B cell (primary cell): ENCODE measurements around the gene PRSS48. TPM values are rescaled to one million over a fixed set of nuclear protein-coding genes. Genes with fewer than 3 reads are reported as not detected.

ENCODE experiments used
- ATAC-seq: fragments of 200-7000 bp; cut with Tn5 transposase; one replicate; pipeline ENCODE4 v1.10.0; 2021; ENCODE audit warnings: low read depth, mild to moderate bottlenecking, moderate number of reproducible peaks, moderate library complexity
- CTCF ChIA-PET: fragments of 350-600 bp; sonication (Branson Sonifier 250); formaldehyde crosslinking; loops from one replicate; lab custom pipeline; 2021; ENCODE audit warnings: antibody characterized with exemption, inconsistent platforms; lab: Charles Lee
- POLR2A ChIA-PET: fragments of 350-600 bp; sonication (Branson Sonifier 250); formaldehyde crosslinking; loops from one replicate; lab custom pipeline; 2021; ENCODE audit warnings: antibody characterized with exemption; lab: Charles Lee
- DNase-seq: peaks from one replicate; pipeline ENCODE4 v3.0.0; 2013
- H2AFZ ChIP-seq: 2 replicates; pipeline ENCODE4 v1.6.1; 2012; ENCODE audit warnings: mild to moderate bottlenecking, low read depth, low read length; ENCODE audit not compliant: insufficient read depth, poor library complexity, severe bottlenecking
- H3K27ac ChIP-seq, 2 donors: 1 replicate in 1 of 2; 2 replicates in 1 of 2; pipeline ENCODE4 v1.5.1; 2012 to 2013; ENCODE audit warnings: low read length in 2 of 2, mild to moderate bottlenecking in 2 of 2, moderate library complexity in 1 of 2
- H3K27me3 ChIP-seq, 4 experiments: fragments of 200-600 bp in 1 of 4; sonication (generic) in 1 of 4; replicated peaks in 1 of 4; 1 replicate in 2 of 4; 2 replicates in 2 of 4; pipeline versions ENCODE4 v1.6.1 to v1.7.0; 2013 to 2016; ENCODE audit warnings: low read length in 3 of 4, mild to moderate bottlenecking in 2 of 4, mixed read lengths in 1 of 4, moderate library complexity in 1 of 4; ENCODE audit not compliant: insufficient read depth in 4 of 4, control insufficient read depth in 3 of 4; ENCODE audit errors: control extremely low read depth in 1 of 4
- H3K36me3 ChIP-seq, 2 experiments: replicated peaks in 1 of 2; 1 replicate in 1 of 2; 2 replicates in 1 of 2; pipeline versions ENCODE4 v1.6.1 to v1.7.1; 2013; ENCODE audit warnings: low read length in 1 of 2; ENCODE audit not compliant: insufficient read depth in 2 of 2, control insufficient read depth in 1 of 2; ENCODE audit errors: control extremely low read depth in 1 of 2, extremely low read depth in 1 of 2
- H3K4me1 ChIP-seq, 2 donors: fragments of 200-600 bp in 1 of 2; sonication (generic) in 1 of 2; 1 replicate in 1 of 2; 2 replicates in 1 of 2; pipeline versions ENCODE4 v1.5.1 to v1.6.1; 2013 to 2017; ENCODE audit warnings: low read length in 2 of 2; ENCODE audit not compliant: control insufficient read depth in 2 of 2, insufficient read depth in 2 of 2
- H3K4me2 ChIP-seq: replicated peaks from 2 replicates; pipeline ENCODE3; 2012; ENCODE audit warnings: mild to moderate bottlenecking, low read depth, low read length; ENCODE audit not compliant: poor library complexity, severe bottlenecking
- H3K4me3 ChIP-seq, 5 experiments: fragments of 200-600 bp in 1 of 5; sonication (generic) in 1 of 5; 1 replicate in 3 of 5; 2 replicates in 2 of 5; pipeline versions ENCODE4 v1.5.1 to v1.7.0; 2011 to 2016; ENCODE audit warnings: low read length in 4 of 5, mild to moderate bottlenecking in 4 of 5, low read depth in 2 of 5, control low read depth in 1 of 5, moderate library complexity in 1 of 5; ENCODE audit not compliant: insufficient read depth in 1 of 5; ENCODE audit errors: control extremely low read depth in 1 of 5, extremely low read depth in 1 of 5
- H3K79me2 ChIP-seq: fragments of 200-600 bp; sonication (generic); one replicate; pipeline ENCODE4 v1.6.0; 2016; ENCODE audit warnings: low read length; ENCODE audit not compliant: control insufficient read depth, insufficient read depth
- H3K9ac ChIP-seq: fragments of 200-600 bp; sonication (generic); 2 replicates; pipeline ENCODE4 v1.6.1; 2017; ENCODE audit warnings: mild to moderate bottlenecking, low read length, moderate library complexity
- H3K9me3 ChIP-seq, 3 donors: one replicate each; pipeline versions ENCODE4 v1.6.1 to v1.7.1; 2013; ENCODE audit warnings: low read length in 2 of 3; ENCODE audit not compliant: control insufficient read depth in 2 of 3, insufficient read depth in 1 of 3; ENCODE audit errors: control extremely low read depth in 1 of 3
- H4K20me1 ChIP-seq: 2 replicates; pipeline ENCODE4 v1.6.0; 2012; ENCODE audit warnings: mild to moderate bottlenecking, low read length; ENCODE audit not compliant: insufficient read depth, control insufficient read depth, poor library complexity, severe bottlenecking
- H3K27ac Mint-ChIP-seq: one replicate; pipeline ENCODE4 v1.8.0; 2021; ENCODE audit warnings: mixed read lengths
- H3K27me3 Mint-ChIP-seq: one replicate; pipeline ENCODE4 v1.8.0; 2021; ENCODE audit warnings: mixed read lengths
- H3K4me1 Mint-ChIP-seq: one replicate; pipeline ENCODE4 v1.8.0; 2021; ENCODE audit warnings: mixed read lengths
- H3K4me3 Mint-ChIP-seq: one replicate; pipeline ENCODE4 v1.8.0; 2021; ENCODE audit warnings: mixed read lengths
- H3K9me3 Mint-ChIP-seq: one replicate; pipeline ENCODE4 v1.8.0; 2022; ENCODE audit warnings: mixed read lengths; ENCODE audit not compliant: insufficient read depth
- EZH2 ChIP-seq: IDR thresholded peaks from 2 replicates; pipeline ENCODE4 v1.6.1; 2012; ENCODE audit warnings: borderline replicate concordance, low read depth, mild to moderate bottlenecking, moderate library complexity, low read length; ENCODE audit not compliant: insufficient read depth, poor library complexity, severe bottlenecking
- WGBS: methylation state at CpG from one replicate; pipeline ENCODE4 v1.1.5; 2013; ENCODE audit warnings: missing lambda C conversion rate; ENCODE audit not compliant: insufficient coverage; 5-methylcytosine and 5-hydroxymethylcytosine counted together
- intact Hi-C: fragments of 100-400 bp; cut with micrococcal nuclease; formaldehyde crosslinking; loops from one replicate; pipeline ENCODE4 v1.10.0; 2022
- polyA plus RNA-seq: library from polyadenylated mRNA; depleted of rRNA; stranded (reverse); fragments of >200 nt; gene quantifications from 2 replicates; pipeline ENCODE4 v1.2.3, GENCODE V29; 2012
- total RNA-seq, 2 donors: library from RNA; stranded (reverse); fragments of 120-200 nt in 1 of 2; gene quantifications; 1 replicate in 1 of 2; 2 replicates in 1 of 2; pipeline versions ENCODE4 v1.2.3 to v1.2.4, GENCODE V29; 2013 to 2022
- TF ChIP-seq, protein P1 (sequence below): fragments of 200-600 bp; IDR thresholded peaks from one replicate; pipeline ENCODE4 v1.8.0; 2022; ENCODE audit warnings: antibody characterized with exemption, mild to moderate bottlenecking

Gene PRSS48
- total and polyA plus RNA-seq, 2 donors (not counting 1 experiment from before 2014, with no cell fraction given), result not detected

DNA sequence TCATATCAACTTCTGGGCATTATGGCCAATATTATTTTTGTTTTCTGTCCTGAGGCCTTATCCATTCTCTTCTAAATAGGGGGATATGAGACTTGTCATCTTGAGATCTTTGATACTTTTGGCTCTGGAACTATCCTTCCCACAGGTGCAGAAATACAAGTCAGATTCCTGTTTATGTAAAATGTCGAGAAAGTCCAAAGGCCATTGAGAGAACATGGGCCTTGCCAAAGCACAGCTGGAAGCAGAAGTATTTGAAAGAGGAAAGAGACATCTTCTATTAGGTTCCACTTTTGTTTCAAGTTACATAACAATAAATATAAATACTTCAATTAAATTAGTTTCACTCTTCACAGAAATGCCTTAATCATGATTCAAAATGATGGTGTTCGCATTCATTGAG is 20.8 kb upstream of the PRSS48 start:
- Mint-ChIP-seq H3K27me3 (no peaks in the 10 kb centered on the region), H3K9me3 (no peaks in the 10 kb centered on the region), H3K27ac (no peak overlapping the region), H3K4me1 (no peaks in the 10 kb centered on the region), H3K4me3 (no peak overlapping the region)
- Histone ChIP-seq H3K27ac (no peak overlapping the region), H3K9me3 (peaks cover 0 to 7% (median 0%) of the 10 kb centered on the region in 3 donors), H3K4me1 (no peaks in the 10 kb centered on the region), H3K36me3 (no peaks in the 10 kb centered on the region), H3K27me3 (no peaks in the 10 kb centered on the region), H3K4me2 (no peak overlapping the region), H4K20me1 (no peaks in the 10 kb centered on the region), H3K79me2 (no peaks in the 10 kb centered on the region), H3K4me3 (no peak overlapping the region), H2AFZ (no peak overlapping the region), H3K9ac (no peak overlapping the region)
- POLR2A ChIA-PET, result no interaction called here
- TF ChIP-seq, protein P1, sequence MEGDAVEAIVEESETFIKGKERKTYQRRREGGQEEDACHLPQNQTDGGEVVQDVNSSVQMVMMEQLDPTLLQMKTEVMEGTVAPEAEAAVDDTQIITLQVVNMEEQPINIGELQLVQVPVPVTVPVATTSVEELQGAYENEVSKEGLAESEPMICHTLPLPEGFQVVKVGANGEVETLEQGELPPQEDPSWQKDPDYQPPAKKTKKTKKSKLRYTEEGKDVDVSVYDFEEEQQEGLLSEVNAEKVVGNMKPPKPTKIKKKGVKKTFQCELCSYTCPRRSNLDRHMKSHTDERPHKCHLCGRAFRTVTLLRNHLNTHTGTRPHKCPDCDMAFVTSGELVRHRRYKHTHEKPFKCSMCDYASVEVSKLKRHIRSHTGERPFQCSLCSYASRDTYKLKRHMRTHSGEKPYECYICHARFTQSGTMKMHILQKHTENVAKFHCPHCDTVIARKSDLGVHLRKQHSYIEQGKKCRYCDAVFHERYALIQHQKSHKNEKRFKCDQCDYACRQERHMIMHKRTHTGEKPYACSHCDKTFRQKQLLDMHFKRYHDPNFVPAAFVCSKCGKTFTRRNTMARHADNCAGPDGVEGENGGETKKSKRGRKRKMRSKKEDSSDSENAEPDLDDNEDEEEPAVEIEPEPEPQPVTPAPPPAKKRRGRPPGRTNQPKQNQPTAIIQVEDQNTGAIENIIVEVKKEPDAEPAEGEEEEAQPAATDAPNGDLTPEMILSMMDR, result no peak
- TF ChIP-seq EZH2, result no peak
- no CpG with 5 or more reads among the region's 2 CpGs for WGBS
- CTCF ChIA-PET, result no interaction called here
- no peak for DNase-seq
- intact Hi-C loops, result no loop called here
- ATAC-seq, result no peak

DNA sequence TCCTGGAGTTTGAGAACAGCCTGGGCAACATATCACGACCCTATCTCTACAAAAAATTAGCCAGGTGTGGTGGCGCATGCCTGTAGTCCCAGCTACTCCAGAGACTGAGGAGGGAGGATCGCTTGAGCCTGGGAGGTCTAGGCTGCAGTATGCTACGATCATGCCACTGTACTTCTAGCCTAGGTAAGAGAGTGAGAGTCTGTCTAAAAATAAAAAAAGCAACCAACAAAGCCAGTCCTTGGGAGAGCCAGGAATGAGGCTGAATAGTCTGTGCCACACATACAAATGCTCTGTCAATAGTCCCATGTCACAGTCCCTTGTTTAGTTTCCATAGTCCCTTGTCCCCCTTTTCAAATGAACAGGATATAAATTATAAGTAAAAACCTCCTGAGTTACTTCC is 19.3 kb upstream of the PRSS48 start:
- Histone ChIP-seq H3K9me3 (peaks cover 0 to 7% (median 0%) of the 10 kb centered on the region in 3 donors), H3K27me3 (no peaks in the 10 kb centered on the region), H3K4me3 (no peak overlapping the region), H3K79me2 (no peaks in the 10 kb centered on the region), H3K27ac (no peak overlapping the region), H4K20me1 (no peaks in the 10 kb centered on the region), H3K4me1 (no peaks in the 10 kb centered on the region), H3K4me2 (no peak overlapping the region), H3K9ac (no peak overlapping the region), H3K36me3 (no peaks in the 10 kb centered on the region), H2AFZ (no peak overlapping the region)
- TF ChIP-seq, protein P1, result no peak
- TF ChIP-seq EZH2, result no peak
- ATAC-seq, result no peak
- ChIA-PET POLR2A (no interaction called here), CTCF (no interaction called here)
- H3K9me3 Mint-ChIP-seq, result no peaks in the 10 kb centered on the region
- no peak overlapping the region for H3K4me3 Mint-ChIP-seq
- H3K4me1 Mint-ChIP-seq, result no peaks in the 10 kb centered on the region
- intact Hi-C loops, result no loop called here
- peaks cover 5% of the 10 kb centered on the region for H3K27me3 Mint-ChIP-seq
- no peak for DNase-seq
- H3K27ac Mint-ChIP-seq, result no peak overlapping the region
- WGBS, result no CpG with 5 or more reads among the region's 4 CpGs
